Measurements from ENCODE around the gene SNX33. TPM values are rescaled to one million over a fixed set of nuclear protein-coding genes. Genes with fewer than 3 reads are reported as not detected.
"Not testable (repeated sequence)": the region's sequence is repeated elsewhere in the genome, so short reads cannot be mapped to it uniquely, and the experiment has no call there.

The SNX33 gene
- total RNA-seq, 2 donors from 2014 or later, result 18.9 to 23.2 TPM

- TF ChIP-seq CTCF (conservative IDR thresholded peaks at IDR 0.05), result no peak
- H3K27ac Mint-ChIP-seq, result no peak overlapping the region
- H3K9me3 Mint-ChIP-seq, result no peaks in the 10 kb centered on the region
- H3K4me3 ChIP-seq (ENCODE audit: low read length), result no peak overlapping the region
- WGBS, 2 experiments (ENCODE audit: insufficient coverage in 1 of 2, insufficient read length in 1 of 2), result 94 to 95% methylated on average over 41 to 44 of the region's 44 CpGs
- no peak for DNase-seq
- H3K27me3 Mint-ChIP-seq (ENCODE audit: insufficient read depth), result peaks cover 3% of the 10 kb centered on the region
- no peaks in the 10 kb centered on the region for H3K27me3 ChIP-seq (ENCODE audit: control insufficient read depth, insufficient read depth, low read length, poor library complexity, severe bottlenecking)
- no peaks in the 10 kb centered on the region for H3K4me1 ChIP-seq (ENCODE audit: control insufficient read depth, insufficient read depth, low read length)
- H3K4me3 Mint-ChIP-seq, result no peak overlapping the region
- peaks cover 1% of the 10 kb centered on the region for H3K4me1 Mint-ChIP-seq
- no peaks in the 10 kb centered on the region for H3K36me3 Mint-ChIP-seq (ENCODE audit: low read depth)
- H3K9me3 ChIP-seq (ENCODE audit: control insufficient read depth, low read length), result no peaks in the 10 kb centered on the region
- no peaks in the 10 kb centered on the region for H3K36me3 ChIP-seq (ENCODE audit: control insufficient read depth, insufficient read depth, low read length)
- no peak overlapping the region for H3K9ac ChIP-seq (ENCODE audit: extremely low read depth, low read length, poor library complexity, severe bottlenecking)
- no peak overlapping the region for H3K27ac ChIP-seq (ENCODE audit: low read depth, low read length)
Observed at GRCh38 chr15:75687486-75688277, 40.0 kb downstream of the SNX33 start.

GRCh38 chr15:75688278-75688557 lies 40.5 kb downstream of the SNX33 start:
- Histone ChIP-seq H3K36me3 (ENCODE audit: control insufficient read depth, insufficient read depth, low read length) (no peaks in the 10 kb centered on the region), H3K27ac (ENCODE audit: low read depth, low read length) (no peak overlapping the region), H3K9ac (ENCODE audit: extremely low read depth, low read length, poor library complexity, severe bottlenecking) (no peak overlapping the region), H3K27me3 (ENCODE audit: control insufficient read depth, insufficient read depth, low read length, poor library complexity, severe bottlenecking) (no peaks in the 10 kb centered on the region), H3K9me3 (ENCODE audit: control insufficient read depth, low read length) (no peaks in the 10 kb centered on the region), H3K4me3 (ENCODE audit: low read length) (no peak overlapping the region), H3K4me1 (ENCODE audit: control insufficient read depth, insufficient read depth, low read length) (no peaks in the 10 kb centered on the region)
- peaks cover 3% of the 10 kb centered on the region for H3K27me3 Mint-ChIP-seq (ENCODE audit: insufficient read depth)
- DNase-seq, result no peak
- H3K36me3 Mint-ChIP-seq (ENCODE audit: low read depth), result no peaks in the 10 kb centered on the region
- no peak overlapping the region for H3K27ac Mint-ChIP-seq
- H3K4me1 Mint-ChIP-seq, result peaks cover 1% of the 10 kb centered on the region
- WGBS, 2 experiments (ENCODE audit: insufficient coverage in 1 of 2, insufficient read length in 1 of 2), result 91 to 96% methylated on average over 7 of the region's 7 CpGs
- H3K4me3 Mint-ChIP-seq, result no peak overlapping the region
- TF ChIP-seq CTCF (conservative IDR thresholded peaks at IDR 0.05), result no peak
- H3K9me3 Mint-ChIP-seq, result no peaks in the 10 kb centered on the region

DNA sequence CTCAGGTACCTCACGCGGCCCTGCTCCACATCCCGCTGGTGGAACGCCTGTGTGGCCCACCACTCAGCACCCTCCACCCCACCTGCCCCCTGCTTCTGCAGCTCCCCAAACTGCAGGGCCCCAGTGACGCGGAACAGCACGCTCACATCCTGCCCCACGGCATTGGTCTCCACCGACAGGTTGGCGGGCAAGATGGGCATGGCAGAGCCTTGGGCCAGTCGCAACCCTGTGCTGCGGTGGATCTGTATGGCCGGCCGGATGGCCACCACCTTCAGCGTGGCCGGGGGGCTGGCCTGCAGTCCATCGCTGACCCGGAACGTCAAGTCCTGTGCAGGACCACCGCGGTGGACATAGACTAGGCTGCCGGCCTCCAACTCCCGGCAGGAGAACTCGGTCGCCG lies 41.1 kb downstream of the SNX33 start:
- Mint-ChIP-seq H3K27me3 (ENCODE audit: insufficient read depth) (peaks cover 3% of the 10 kb centered on the region), H3K36me3 (ENCODE audit: low read depth) (no peaks in the 10 kb centered on the region), H3K27ac (no peak overlapping the region), H3K4me1 (peaks cover 6% of the 10 kb centered on the region), H3K9me3 (no peaks in the 10 kb centered on the region), H3K4me3 (no peak overlapping the region)
- no peaks in the 10 kb centered on the region for H3K4me1 ChIP-seq (ENCODE audit: control insufficient read depth, insufficient read depth, low read length)
- no peak overlapping the region for H3K9ac ChIP-seq (ENCODE audit: extremely low read depth, low read length, poor library complexity, severe bottlenecking)
- WGBS, 2 experiments (ENCODE audit: insufficient coverage in 1 of 2, insufficient read length in 1 of 2), result 94 to 95% methylated on average over 23 to 26 of the region's 26 CpGs
- DNase-seq, result no peak
- H3K27ac ChIP-seq (ENCODE audit: low read depth, low read length), result no peak overlapping the region
- no peaks in the 10 kb centered on the region for H3K36me3 ChIP-seq (ENCODE audit: control insufficient read depth, insufficient read depth, low read length)
- H3K4me3 ChIP-seq (ENCODE audit: low read length), result no peak overlapping the region
- no peak for TF ChIP-seq CTCF (conservative IDR thresholded peaks at IDR 0.05)
- no peaks in the 10 kb centered on the region for H3K27me3 ChIP-seq (ENCODE audit: control insufficient read depth, insufficient read depth, low read length, poor library complexity, severe bottlenecking)
- no peaks in the 10 kb centered on the region for H3K9me3 ChIP-seq (ENCODE audit: control insufficient read depth, low read length)

DNA sequence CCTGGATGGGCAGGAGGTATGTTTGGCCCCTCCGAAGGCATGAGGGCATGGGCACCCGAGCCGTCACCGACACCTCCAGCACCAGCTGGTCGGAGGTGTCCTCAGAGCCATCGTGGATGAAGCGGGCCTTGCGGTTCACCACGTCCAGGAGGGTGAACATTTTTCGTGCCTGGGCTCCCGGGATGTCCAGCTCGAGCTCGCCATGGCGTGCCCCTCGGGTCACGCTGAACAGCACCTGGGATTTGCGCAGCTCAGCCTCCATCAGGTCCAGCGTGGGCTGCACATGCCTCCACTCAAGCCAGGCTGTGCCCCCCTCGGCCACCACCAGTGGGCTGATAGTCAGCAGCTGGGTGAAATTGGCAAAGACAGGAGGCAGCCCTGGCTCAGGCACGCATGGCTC lies 41.7 kb downstream of the SNX33 start:
- H3K27me3 ChIP-seq (ENCODE audit: control insufficient read depth, insufficient read depth, low read length, poor library complexity, severe bottlenecking); H3K4me1 ChIP-seq (ENCODE audit: control insufficient read depth, insufficient read depth, low read length); H3K27me3 Mint-ChIP-seq (ENCODE audit: insufficient read depth); H3K9me3 ChIP-seq (ENCODE audit: control insufficient read depth, low read length); DNase-seq; H3K9ac ChIP-seq (ENCODE audit: extremely low read depth, low read length, poor library complexity, severe bottlenecking); H3K27ac ChIP-seq (ENCODE audit: low read depth, low read length); H3K9me3 Mint-ChIP-seq; H3K27ac Mint-ChIP-seq; H3K4me3 ChIP-seq (ENCODE audit: low read length); H3K4me3 Mint-ChIP-seq; H3K36me3 ChIP-seq (ENCODE audit: control insufficient read depth, insufficient read depth, low read length); H3K36me3 Mint-ChIP-seq (ENCODE audit: low read depth): not testable (repeated sequence)
- WGBS, 2 experiments (ENCODE audit: insufficient coverage in 1 of 2, insufficient read length in 1 of 2), result 92 to 96% methylated on average over 17 to 20 of the region's 20 CpGs
- peaks cover 12% of the 10 kb centered on the region for H3K4me1 Mint-ChIP-seq

DNA sequence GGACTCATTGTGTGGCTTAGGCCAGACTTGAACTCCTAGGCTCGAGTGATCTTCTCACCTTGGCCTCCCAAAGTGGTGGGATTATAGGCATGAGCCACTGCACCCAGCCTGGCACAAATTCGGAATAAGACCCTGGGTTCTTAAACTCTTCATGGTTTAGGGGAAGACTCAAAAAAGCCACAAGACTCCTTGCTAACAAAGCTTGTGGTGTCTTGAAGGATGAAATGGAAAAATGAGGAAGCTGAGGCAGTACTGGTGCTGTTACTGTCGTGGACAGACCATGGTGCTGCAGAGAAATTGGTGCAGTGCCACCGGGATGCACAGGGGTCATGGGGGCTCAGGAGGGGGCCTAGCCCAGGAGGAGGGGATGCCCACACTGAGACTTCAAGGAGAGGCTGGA lies 44.6 kb downstream of the SNX33 start:
- H3K27ac Mint-ChIP-seq; H3K36me3 ChIP-seq (ENCODE audit: control insufficient read depth, insufficient read depth, low read length); H3K27me3 ChIP-seq (ENCODE audit: control insufficient read depth, insufficient read depth, low read length, poor library complexity, severe bottlenecking); H3K9me3 ChIP-seq (ENCODE audit: control insufficient read depth, low read length); H3K9ac ChIP-seq (ENCODE audit: extremely low read depth, low read length, poor library complexity, severe bottlenecking); H3K36me3 Mint-ChIP-seq (ENCODE audit: low read depth); H3K27ac ChIP-seq (ENCODE audit: low read depth, low read length); H3K4me3 Mint-ChIP-seq; H3K27me3 Mint-ChIP-seq (ENCODE audit: insufficient read depth); DNase-seq; H3K9me3 Mint-ChIP-seq; H3K4me3 ChIP-seq (ENCODE audit: low read length): not testable (repeated sequence)
- WGBS, 2 experiments (ENCODE audit: insufficient coverage in 1 of 2, insufficient read length in 1 of 2), result 85 to 90% methylated on average over 3 to 4 of the region's 4 CpGs
- peaks cover 14% of the 10 kb centered on the region for H3K4me1 ChIP-seq (ENCODE audit: control insufficient read depth, insufficient read depth, low read length)
- H3K4me1 Mint-ChIP-seq, result peaks cover 19% of the 10 kb centered on the region

All from endodermal cell (in vitro differentiated cells).